ENCODE results near the gene MACROD2.

Gene MACROD2

GRCh38 chr20:14093652-14094051 lies 98.3 kb downstream of the MACROD2 start:
- H3K9me3 ChIP-seq (replicated peaks in 1 of 11) = no peaks in the 10 kb centered on the region
- H4K20me1 ChIP-seq = no peaks in the 10 kb centered on the region
- H3K27me3 ChIP-seq = no peaks in the 10 kb centered on the region
- no peak for TF ChIP-seq Cebpa-rat (IDR thresholded peaks at IDR 0.05)
- H3K27ac ChIP-seq = no peak overlapping the region
- H3K4me3 ChIP-seq = no peak overlapping the region
- H3K36me3 ChIP-seq = no peaks in the 10 kb centered on the region
- no peak overlapping the region for H3K4me2 ChIP-seq
- H3K9ac ChIP-seq = no peak overlapping the region
- no peaks in the 10 kb centered on the region for H3K4me1 ChIP-seq

GRCh38 chr20:14098261-14098660 lies 102.9 kb downstream of the MACROD2 start:
- no peaks in the 10 kb centered on the region for H4K20me1 ChIP-seq
- H3K27me3 ChIP-seq = no peaks in the 10 kb centered on the region
- no peak overlapping the region for H3K9ac ChIP-seq
- TF ChIP-seq Cebpa-rat (IDR thresholded peaks at IDR 0.05) = no peak
- H3K27ac ChIP-seq = no peak overlapping the region
- H3K4me1 ChIP-seq = no peaks in the 10 kb centered on the region
- H3K4me3 ChIP-seq = no peak overlapping the region
- H3K4me2 ChIP-seq = no peak overlapping the region
- no peaks in the 10 kb centered on the region for H3K36me3 ChIP-seq
- no peaks in the 10 kb centered on the region for H3K9me3 ChIP-seq (replicated peaks in 1 of 11)

- TF ChIP-seq Cebpa-rat (IDR thresholded peaks at IDR 0.05) = no peak
- no peak overlapping the region for H3K4me3 ChIP-seq
- peaks cover 0 to 16% (median 6%) of the 10 kb centered on the region in 11 experiments; a peak in 10 of 22 replicates for H3K9me3 ChIP-seq (replicated peaks in 1 of 11)
- no peaks in the 10 kb centered on the region for H3K27me3 ChIP-seq
- no peaks in the 10 kb centered on the region for H3K36me3 ChIP-seq
- no peaks in the 10 kb centered on the region for H3K4me1 ChIP-seq
- no peak overlapping the region for H3K9ac ChIP-seq
- H3K27ac ChIP-seq = no peak overlapping the region
- H4K20me1 ChIP-seq = no peaks in the 10 kb centered on the region
- no peak overlapping the region for H3K4me2 ChIP-seq
Observed at GRCh38 chr20:14113416-14113815, 118.1 kb downstream of the MACROD2 start.

- peaks cover 0 to 16% (median 6%) of the 10 kb centered on the region in 11 experiments; a peak in 10 of 22 replicates for H3K9me3 ChIP-seq (replicated peaks in 1 of 11)
- no peak for TF ChIP-seq Cebpa-rat (IDR thresholded peaks at IDR 0.05)
- no peaks in the 10 kb centered on the region for H3K27me3 ChIP-seq
- H3K36me3 ChIP-seq = no peaks in the 10 kb centered on the region
- H3K9ac ChIP-seq = no peak overlapping the region
- no peak overlapping the region for H3K27ac ChIP-seq
- H4K20me1 ChIP-seq = no peaks in the 10 kb centered on the region
- H3K4me2 ChIP-seq = no peak overlapping the region
- H3K4me3 ChIP-seq = no peak overlapping the region
- H3K4me1 ChIP-seq = no peaks in the 10 kb centered on the region
Observed at GRCh38 chr20:14114065-14114704, 118.9 kb downstream of the MACROD2 start.

GRCh38 chr20:14116037-14116436 lies 120.7 kb downstream of the MACROD2 start:
- Histone ChIP-seq H3K27ac (no peak overlapping the region), H3K9me3 (replicated peaks in 1 of 11) (peaks cover 0 to 3% (median under 1%) of the 10 kb centered on the region in 11 experiments; a peak in 4 of 22 replicates), H3K4me3 (no peak overlapping the region), H4K20me1 (no peaks in the 10 kb centered on the region), H3K27me3 (no peaks in the 10 kb centered on the region), H3K4me1 (no peaks in the 10 kb centered on the region), H3K4me2 (no peak overlapping the region), H3K9ac (no peak overlapping the region), H3K36me3 (no peaks in the 10 kb centered on the region)
- TF ChIP-seq Cebpa-rat (IDR thresholded peaks at IDR 0.05) = no peak

- Histone ChIP-seq H3K4me3 (no peak overlapping the region), H3K9me3 (replicated peaks in 1 of 11) (no peaks in the 10 kb centered on the region), H4K20me1 (no peaks in the 10 kb centered on the region), H3K27me3 (no peaks in the 10 kb centered on the region), H3K36me3 (no peaks in the 10 kb centered on the region), H3K27ac (no peak overlapping the region), H3K9ac (no peak overlapping the region), H3K4me2 (no peak overlapping the region), H3K4me1 (no peaks in the 10 kb centered on the region)
- TF ChIP-seq Cebpa-rat (IDR thresholded peaks at IDR 0.05) = no peak
Observed at GRCh38 chr20:14117768-14118167, 122.5 kb downstream of the MACROD2 start.

GRCh38 chr20:14126856-14127255 lies 131.5 kb downstream of the MACROD2 start:
- Histone ChIP-seq H3K4me1 (no peaks in the 10 kb centered on the region), H4K20me1 (no peaks in the 10 kb centered on the region), H3K27me3 (no peaks in the 10 kb centered on the region), H3K27ac (no peak overlapping the region), H3K4me3 (no peak overlapping the region), H3K36me3 (no peaks in the 10 kb centered on the region), H3K4me2 (no peak overlapping the region), H3K9ac (no peak overlapping the region), H3K9me3 (replicated peaks in 1 of 11) (no peaks in the 10 kb centered on the region)
- TF ChIP-seq Cebpa-rat (IDR thresholded peaks at IDR 0.05) = no peak

- Histone ChIP-seq H3K9ac (no peak overlapping the region), H3K4me1 (no peaks in the 10 kb centered on the region), H3K27ac (no peak overlapping the region), H3K36me3 (no peaks in the 10 kb centered on the region), H3K9me3 (replicated peaks in 1 of 11) (0 out of 22 replicates have a peak, but pooled peaks cover 0 to 2% (median 0%) of the 10 kb centered on the region in 11 experiments), H3K4me3 (no peak overlapping the region), H4K20me1 (no peaks in the 10 kb centered on the region), H3K4me2 (no peak overlapping the region), H3K27me3 (no peaks in the 10 kb centered on the region)
- TF ChIP-seq Cebpa-rat (IDR thresholded peaks at IDR 0.05) = no peak
Observed at GRCh38 chr20:14127514-14128223, 132.4 kb downstream of the MACROD2 start.

GRCh38 chr20:14134004-14134403 lies 138.7 kb downstream of the MACROD2 start:
- Histone ChIP-seq H3K4me1 (no peaks in the 10 kb centered on the region), H3K27me3 (no peaks in the 10 kb centered on the region), H3K9me3 (replicated peaks in 1 of 11) (peaks cover 0 to 5% (median 0%) of the 10 kb centered on the region in 11 experiments; a peak in 2 of 22 replicates), H3K9ac (no peak overlapping the region), H4K20me1 (no peaks in the 10 kb centered on the region), H3K27ac (no peak overlapping the region), H3K4me2 (no peak overlapping the region), H3K4me3 (no peak overlapping the region), H3K36me3 (no peaks in the 10 kb centered on the region)
- TF ChIP-seq Cebpa-rat (IDR thresholded peaks at IDR 0.05) = no peak

GRCh38 chr20:14142171-14142570 lies 146.9 kb downstream of the MACROD2 start:
- no peaks in the 10 kb centered on the region for H3K36me3 ChIP-seq
- no peak for TF ChIP-seq Cebpa-rat (IDR thresholded peaks at IDR 0.05)
- H3K27ac ChIP-seq = no peak overlapping the region
- no peaks in the 10 kb centered on the region for H4K20me1 ChIP-seq
- H3K4me1 ChIP-seq = no peaks in the 10 kb centered on the region
- no peak overlapping the region for H3K4me2 ChIP-seq
- no peak overlapping the region for H3K9ac ChIP-seq
- no peak overlapping the region for H3K4me3 ChIP-seq
- no peaks in the 10 kb centered on the region for H3K27me3 ChIP-seq
- no peaks in the 10 kb centered on the region for H3K9me3 ChIP-seq (replicated peaks in 1 of 11)

Measured in BLaER1 treated with 17β-estradiol and CSF1 and Interleukin-3, amounts not matched to agents 10 nM and 100 nM (cell line).